GM19463 (cell line): ENCODE results near the gene KCND1.

Source experiments
- ATAC-seq: cut with Tn5 transposase; IDR thresholded peaks from one replicate; pipeline ENCODE4 v1.9.1; 2021; ENCODE audit warnings: mild to moderate bottlenecking, moderate library complexity; ENCODE audit not compliant: unreplicated experiment

The KCND1 gene

GRCh38 chrX:48975041-48975440 is 3.4 kb upstream of the KCND1 start:
- ATAC-seq = no peak

GRCh38 chrX:48974574-48974973 is 2.9 kb upstream of the KCND1 start:
- no peak for ATAC-seq

GRCh38 chrX:48974033-48974432 is 2.4 kb upstream of the KCND1 start:
- ATAC-seq = no peak

- ATAC-seq = no peak
These were observed 848 bp upstream of the KCND1 start for GRCh38 chrX:48972220-48973164.

- ATAC-seq = no peak
These were observed 2.2 kb downstream of the KCND1 start for GRCh38 chrX:48969471-48969870.

- ATAC-seq = no peak
These were observed 3.3 kb downstream of the KCND1 start for GRCh38 chrX:48968377-48968776.

- no peak for ATAC-seq
These were observed 4.7 kb downstream of the KCND1 start for GRCh38 chrX:48966796-48967579.

GRCh38 chrX:48965959-48966358 is 5.7 kb downstream of the KCND1 start:
- no peak for ATAC-seq

- no peak for ATAC-seq
These were observed 10.0 kb downstream of the KCND1 start for GRCh38 chrX:48961585-48962091.

GRCh38 chrX:48960291-48960690 is 11.4 kb downstream of the KCND1 start:
- no peak for ATAC-seq

GRCh38 chrX:48958635-48959094 is 13.0 kb downstream of the KCND1 start:
- no peak for ATAC-seq

- ATAC-seq = peak; percentile 76
These were observed 13.6 kb downstream of the KCND1 start for GRCh38 chrX:48957827-48958634.

GRCh38 chrX:48957477-48957826 is 14.2 kb downstream of the KCND1 start, which contains the start of gene OTUD5:
OTUD5 (minus strand) TSS chrX:48957607; CDS start chrX:48957570, 37 bp downstream.
- ATAC-seq = peak; percentile 35

- ATAC-seq = no peak
These were observed 14.8 kb downstream of the KCND1 start for GRCh38 chrX:48956728-48957414.

- ATAC-seq = no peak
These were observed 23.1 kb downstream of the KCND1 start for GRCh38 chrX:48948589-48948988.

GRCh38 chrX:48945517-48946348 is 25.9 kb downstream of the KCND1 start:
- ATAC-seq = no peak

GRCh38 chrX:48942895-48943294 is 28.7 kb downstream of the KCND1 start:
- ATAC-seq = no peak

GRCh38 chrX:48940404-48940955 is 31.2 kb downstream of the KCND1 start:
- ATAC-seq = no peak
